ENCODE measurements around the gene PTPRN2.

PTPRN2 gene

DNA sequence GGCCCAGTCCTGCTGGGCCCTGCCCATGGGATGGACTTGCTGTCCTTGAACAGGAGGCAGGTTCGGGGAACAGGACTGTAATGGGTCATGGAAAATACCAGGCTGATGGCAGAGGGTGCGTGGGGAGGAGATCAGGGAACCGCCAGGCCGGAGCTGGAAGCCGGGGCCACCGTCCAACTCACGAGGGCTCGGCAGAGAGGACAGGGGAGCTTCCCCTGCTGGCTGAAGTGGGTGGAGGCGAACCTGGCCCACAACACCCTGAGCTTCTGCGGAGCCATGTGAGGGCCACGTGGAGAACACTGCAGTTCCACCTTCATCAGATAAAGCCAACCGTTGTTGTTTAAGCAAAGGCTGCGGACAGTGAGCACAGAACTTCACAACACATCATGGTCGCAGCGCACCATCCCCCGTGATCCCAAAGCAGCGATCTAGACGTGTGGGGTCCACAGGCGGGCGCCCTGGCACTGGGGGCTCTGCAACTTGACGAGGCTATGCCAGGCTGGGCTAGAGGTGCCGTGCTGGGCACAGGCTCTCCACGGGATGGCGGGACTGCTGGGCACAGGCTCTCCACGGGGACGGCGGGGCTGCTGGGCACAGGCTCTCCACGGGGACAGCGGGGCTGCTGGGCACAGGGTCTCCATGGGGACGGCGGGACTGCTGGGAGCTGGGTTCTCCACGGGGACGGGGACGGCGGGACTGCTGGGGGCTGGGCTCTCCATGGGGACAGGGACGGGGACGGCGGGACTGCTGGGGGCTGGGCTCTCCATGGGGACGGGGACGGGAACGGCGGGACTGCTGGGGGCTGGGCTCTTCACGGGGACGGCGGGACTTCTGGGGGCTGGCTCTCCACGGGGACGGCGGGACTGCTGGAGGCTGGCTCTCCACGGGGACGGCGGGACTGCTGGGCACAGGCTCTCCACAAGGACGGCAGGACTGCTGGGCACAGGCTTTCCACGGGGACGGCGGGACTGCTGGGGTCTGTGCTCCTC lies 777.5 kb downstream of the PTPRN2 start:
- no peak for DNase-seq

DNA sequence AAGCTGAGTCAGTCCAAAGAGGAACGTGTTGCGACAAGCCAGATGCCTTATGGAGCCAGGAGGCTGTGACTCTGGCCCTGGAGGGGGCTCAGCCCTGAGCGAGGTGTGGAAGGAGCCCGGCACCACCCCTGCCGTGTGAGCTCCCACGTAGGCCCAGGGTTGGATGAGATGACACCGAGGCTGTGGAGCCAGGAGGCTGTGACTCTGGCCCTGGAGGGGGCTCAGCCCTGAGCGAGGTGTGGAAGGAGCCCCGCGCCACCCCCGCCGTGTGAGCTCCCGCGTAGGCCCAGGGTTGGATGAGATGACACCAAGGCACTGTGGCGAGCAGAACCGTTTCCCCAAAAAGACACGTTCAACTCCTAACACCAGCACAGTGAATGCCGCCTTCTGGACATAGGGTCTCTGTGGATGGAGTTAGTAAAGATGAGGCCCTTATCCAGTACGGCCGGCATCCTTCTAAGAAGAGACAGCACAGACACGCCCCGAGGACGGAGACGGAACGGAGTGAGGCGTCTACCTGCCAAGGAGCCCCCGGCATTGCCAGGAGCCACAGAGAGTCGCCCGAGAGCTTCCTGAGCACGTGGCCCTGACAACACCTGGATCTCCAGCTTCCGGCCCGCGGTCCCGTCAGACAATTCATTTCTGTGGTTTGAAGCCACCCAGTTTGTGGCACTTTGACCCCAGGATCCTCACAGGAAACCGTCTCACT lies 778.3 kb downstream of the PTPRN2 start:
- no peak for DNase-seq

GRCh38 chr7:157808042-157808441 lies 779.6 kb downstream of the PTPRN2 start:
- DNase-seq = no peak

- no peak for DNase-seq
These were observed 780.1 kb downstream of the PTPRN2 start for GRCh38 chr7:157807510-157807909.

DNA sequence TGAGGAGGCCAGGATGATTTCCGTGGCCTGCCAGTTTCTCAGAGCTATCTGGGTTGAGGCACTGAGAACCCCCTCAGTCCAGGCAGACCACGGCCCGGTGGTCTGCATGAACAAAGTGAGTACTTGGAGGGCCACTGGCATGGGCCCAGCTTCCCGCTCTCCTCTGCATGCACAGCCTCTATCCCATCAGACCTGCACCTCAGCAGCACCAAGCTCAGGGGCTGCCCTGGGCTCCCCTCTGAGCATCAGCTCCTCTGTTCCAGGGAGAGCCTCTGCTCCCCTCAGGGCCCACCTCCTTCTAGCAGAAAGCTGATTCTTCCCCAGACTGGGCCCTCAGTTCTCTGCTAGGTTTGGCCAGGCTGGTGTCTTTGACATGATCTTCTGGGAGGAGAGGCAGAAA lies 780.9 kb downstream of the PTPRN2 start:
- no peak for DNase-seq

DNA sequence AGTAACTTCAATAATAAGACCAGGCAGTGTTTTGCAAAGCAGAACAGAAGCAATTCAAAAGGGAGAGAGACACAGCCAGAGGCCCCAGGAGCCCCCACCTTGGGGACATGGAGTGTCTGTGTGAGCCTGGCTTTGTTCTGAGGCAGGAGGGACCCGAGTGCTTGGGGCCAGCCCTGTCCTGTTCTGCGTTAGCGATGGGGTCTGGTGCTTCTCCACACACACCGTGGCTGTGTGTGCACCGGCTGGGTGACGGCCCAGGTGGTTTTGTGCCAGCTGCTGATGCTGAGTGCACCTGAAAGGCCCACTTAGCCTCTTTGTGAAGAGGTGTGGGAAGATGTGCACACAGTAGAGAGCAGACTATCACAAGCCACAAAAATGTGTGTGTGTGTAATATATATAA lies 781.9 kb downstream of the PTPRN2 start:
- DNase-seq = peak; percentile 92

GRCh38 chr7:157803906-157804305 lies 783.7 kb downstream of the PTPRN2 start:
- DNase-seq = no peak

GRCh38 chr7:157801971-157802675 lies 785.5 kb downstream of the PTPRN2 start:
- no peak for DNase-seq

GRCh38 chr7:157801113-157801512 lies 786.5 kb downstream of the PTPRN2 start:
- no peak for DNase-seq

GRCh38 chr7:157800281-157800680 lies 787.3 kb downstream of the PTPRN2 start:
- no peak for DNase-seq

DNA sequence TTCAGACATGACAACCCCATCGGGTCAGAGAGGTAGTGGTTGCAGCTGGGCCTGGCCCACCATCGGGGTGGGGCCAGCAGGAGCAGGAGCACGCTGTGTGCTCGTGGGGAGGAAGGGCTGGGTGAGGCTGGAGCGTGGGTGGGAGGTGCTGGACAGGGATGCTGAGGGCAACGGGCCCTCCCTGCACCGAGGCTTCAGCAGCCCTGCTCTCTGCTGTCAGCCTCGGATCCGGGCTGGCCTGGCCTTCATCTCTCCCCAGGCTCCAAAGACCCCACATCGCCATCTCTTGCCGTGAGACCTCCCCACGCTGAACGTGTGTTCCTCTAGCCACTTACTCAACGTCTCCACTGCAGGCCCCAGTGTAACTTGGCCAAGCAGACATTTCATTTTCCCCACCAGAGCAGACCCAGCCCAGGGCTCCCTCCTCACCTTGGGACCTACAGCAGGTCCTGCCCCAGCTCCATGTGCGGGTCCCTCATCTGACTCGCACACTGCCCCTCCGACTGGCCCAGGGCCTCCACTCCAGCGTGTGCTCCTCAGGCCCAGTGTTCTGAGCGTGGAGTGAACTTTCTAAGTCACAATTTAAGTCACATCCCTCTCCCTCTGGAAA lies 788.4 kb downstream of the PTPRN2 start:
- DNase-seq = no peak

- DNase-seq = no peak
These were observed 790.3 kb downstream of the PTPRN2 start for GRCh38 chr7:157797361-157797760.

- no peak for DNase-seq
These were observed 790.8 kb downstream of the PTPRN2 start for GRCh38 chr7:157796846-157797245.

DNA sequence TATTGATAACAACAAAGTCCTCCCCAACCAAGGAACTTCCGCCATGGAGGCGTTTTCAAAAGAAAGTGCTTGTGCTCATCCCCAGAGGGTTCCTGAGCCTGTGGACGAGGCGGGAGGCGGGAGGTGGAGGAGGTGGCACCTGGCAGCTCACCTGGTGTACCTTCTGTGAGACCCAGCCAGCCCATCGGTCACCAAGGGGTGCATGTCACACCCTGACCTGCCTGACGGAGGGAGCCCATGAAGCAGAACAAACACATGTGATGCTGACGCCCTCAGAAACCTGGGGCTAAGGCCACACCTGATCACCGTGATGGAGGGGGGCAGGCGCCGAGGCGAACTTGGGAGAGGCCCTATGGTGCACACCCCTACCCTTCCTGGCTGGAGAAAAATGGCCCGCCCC lies 792.0 kb downstream of the PTPRN2 start:
- DNase-seq = no peak

GRCh38 chr7:157795199-157795598 lies 792.4 kb downstream of the PTPRN2 start:
- no peak for DNase-seq

- DNase-seq = no peak
These were observed 792.9 kb downstream of the PTPRN2 start for GRCh38 chr7:157794746-157795065.

GRCh38 chr7:157793973-157794745 lies 793.5 kb downstream of the PTPRN2 start:
- no peak for DNase-seq

DNA sequence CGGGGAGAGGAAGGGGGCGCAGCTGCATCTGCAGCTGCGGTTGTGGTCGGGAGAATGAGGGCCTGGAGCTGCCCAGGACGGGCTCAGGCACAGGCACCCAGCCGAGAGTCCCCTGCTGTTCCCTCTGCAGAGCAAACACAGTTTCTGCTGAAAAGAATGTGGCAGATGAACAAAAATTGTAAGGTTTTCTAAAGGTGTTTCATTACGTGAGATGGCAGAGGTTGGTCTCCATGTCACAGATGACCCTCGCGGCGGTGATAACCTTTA lies 794.6 kb downstream of the PTPRN2 start:
- no peak for DNase-seq

DNA sequence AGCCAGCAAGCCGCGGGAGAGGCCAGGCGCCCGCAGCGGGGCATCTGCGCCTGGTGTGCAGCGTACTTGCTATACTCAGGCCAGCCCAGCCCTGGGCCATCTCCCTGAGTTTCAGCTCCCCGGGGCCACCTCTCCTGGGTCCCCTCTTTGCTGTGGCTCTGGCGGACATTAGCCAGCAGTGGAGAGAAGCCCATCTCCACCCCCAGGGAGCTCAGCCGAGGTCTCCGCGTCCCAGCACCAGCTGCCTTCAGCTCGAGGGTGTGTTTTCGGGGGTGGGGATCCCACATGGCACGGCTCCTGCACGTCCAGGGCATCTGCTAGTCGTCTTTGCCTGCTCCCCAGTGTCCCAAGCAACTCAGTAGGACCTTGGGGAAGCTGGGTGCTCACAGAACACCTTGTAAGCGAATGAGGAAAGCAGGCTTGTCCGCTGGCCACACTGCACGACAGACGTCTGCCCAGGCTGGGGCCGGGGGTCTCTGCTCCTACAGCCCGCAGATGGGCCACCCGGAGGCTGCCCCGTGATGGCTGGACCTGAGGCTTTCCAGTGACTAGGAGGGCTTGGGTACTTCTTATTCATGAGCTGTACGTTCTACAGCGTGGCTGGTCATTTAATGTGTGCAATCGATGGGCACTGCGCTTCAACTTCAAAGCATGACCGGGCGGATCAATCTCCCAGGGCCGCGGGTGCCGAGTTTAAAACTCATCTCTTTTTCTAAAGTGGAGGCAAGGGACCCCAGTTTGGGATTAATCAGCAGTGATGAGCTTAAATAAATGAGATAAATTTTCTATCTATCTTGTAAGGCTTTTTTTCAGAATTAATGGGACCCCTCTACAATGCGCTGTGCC lies 795.2 kb downstream of the PTPRN2 start:
- DNase-seq = no peak

GRCh38 chr7:157791666-157792065 lies 796.0 kb downstream of the PTPRN2 start:
- no peak for DNase-seq

GRCh38 chr7:157791261-157791660 lies 796.4 kb downstream of the PTPRN2 start:
- DNase-seq = no peak

DNA sequence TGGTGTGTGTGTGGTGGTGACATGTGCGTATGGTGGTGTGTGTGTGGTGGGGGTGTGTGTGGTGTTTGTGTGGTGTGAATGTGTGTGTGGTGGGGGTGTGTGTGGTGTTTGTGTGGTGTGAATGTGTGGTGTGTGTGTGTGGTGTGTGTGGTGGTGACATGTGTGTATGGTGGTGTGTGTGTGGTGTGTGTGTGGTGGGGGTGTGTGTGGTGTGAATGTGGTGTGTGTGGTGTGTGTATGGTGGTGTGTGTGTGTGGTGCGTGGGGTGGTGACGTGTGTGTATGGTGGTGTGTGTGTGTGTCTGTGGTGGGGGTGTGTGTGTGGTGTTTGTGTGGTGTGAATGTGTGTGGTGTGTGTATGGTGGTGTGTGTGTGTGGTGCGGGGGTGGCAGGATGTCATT lies 797.7 kb downstream of the PTPRN2 start:
- DNase-seq = no peak
